Heart left ventricle (tissue), 16 donors: ENCODE measurements around the gene SLC1A7. TPM values are rescaled to one million over a fixed set of nuclear protein-coding genes. Genes with fewer than 3 reads are reported as not detected.

Experiments
- ATAC-seq, 4 donors: fragments of 200-7000 bp; cut with Tn5 transposase; one replicate each; pipeline ENCODE4 v1.9.1; 2020 to 2022; ENCODE audit warnings: moderate library complexity in 4 of 4, mild to moderate bottlenecking in 3 of 4, moderate number of reproducible peaks in 1 of 4
- DNase-seq, 5 donors: peaks; one replicate each; pipeline ENCODE4 v3.0.0-alpha.2; 2020
- H3K27ac ChIP-seq, 12 donors: fragments of 200-600 bp; sonication (generic) in 4 of 12; one replicate each; pipeline versions ENCODE4 v1.5.0 to v1.8.0; 2016 to 2022; ENCODE audit warnings: mild to moderate bottlenecking in 2 of 12
- H3K27me3 ChIP-seq, 9 donors: fragments of 200-600 bp; sonication (generic) in 2 of 9; one replicate each; pipeline versions ENCODE4 v1.5.1 to v1.8.0; 2016 to 2022; ENCODE audit warnings: mild to moderate bottlenecking in 3 of 9
- H3K36me3 ChIP-seq, 9 donors: fragments of 200-600 bp; sonication (generic) in 2 of 9; one replicate each; pipeline versions ENCODE4 v1.5.0 to v1.8.0; 2018 to 2022; ENCODE audit warnings: mild to moderate bottlenecking in 2 of 9
- H3K4me1 ChIP-seq, 12 donors: fragments of 200-600 bp; sonication (generic) in 4 of 12; one replicate each; pipeline versions ENCODE4 v1.5.0 to v1.8.0; 2016 to 2022; ENCODE audit warnings: mild to moderate bottlenecking in 3 of 12
- H3K4me3 ChIP-seq, 12 donors: fragments of 200-600 bp; sonication (generic) in 4 of 12; one replicate each; pipeline versions ENCODE4 v1.5.0 to v1.8.0; 2017 to 2022; ENCODE audit warnings: mild to moderate bottlenecking in 9 of 12, moderate library complexity in 4 of 12
- H3K9me3 ChIP-seq, 12 donors: fragments of 200-600 bp; sonication (generic) in 4 of 12; one replicate each; pipeline versions ENCODE4 v1.5.0 to v1.8.0; 2016 to 2022; ENCODE audit warnings: mild to moderate bottlenecking in 1 of 12
- CTCF ChIP-seq, 12 donors: fragments of 200-600 bp; sonication (generic) in 4 of 12; IDR thresholded peaks; one replicate each; pipeline versions ENCODE4 v1.5.0 to v1.8.0; 2018 to 2022; ENCODE audit warnings: antibody characterized with exemption in 12 of 12, mild to moderate bottlenecking in 5 of 12
- POLR2A ChIP-seq, 2 donors: fragments of 450-650 bp; IDR thresholded peaks; one replicate each; pipeline ENCODE4 v1.6.1; 2017; ENCODE audit warnings: antibody characterized with exemption in 2 of 2, mild to moderate bottlenecking in 2 of 2, moderate library complexity in 2 of 2
- WGBS, 4 donors: extraction: QIAGEN DNeasy Blood & Tissue Kit in 2 of 4; methylation state at CpG; one replicate each; pipeline versions ENCODE4 v1.1.5 to v1.1.7; 2013 to 2018; 5-methylcytosine and 5-hydroxymethylcytosine counted together
- intact Hi-C, 10 donors: fragments of 100-400 bp; cut with DNase I; formaldehyde crosslinking; loops; one replicate each; pipeline versions ENCODE4 v1.11.1 to v1.14.2; 2022
- polyA plus RNA-seq, 2 donors: library from polyadenylated mRNA; stranded (reverse); fragments of 200-250 nt; gene quantifications; one replicate each; pipeline ENCODE4 v1.2.3, GENCODE V29; 2013
- total RNA-seq, 9 donors: library from RNA; depleted of rRNA in 2 of 9; stranded (reverse); fragments of >200 nt in 2 of 9; fragmentation: NEBNext Ultra II Directional in 3 of 9; extraction: Animal tissue kit (Norgen Biotek cat#: 25700) in 3 of 9; gene quantifications; one replicate each; pipeline versions ENCODE4 v1.1.0 to v1.2.4, GENCODE V29; 2016 to 2023
- donor health status: ischemic (EF 13 %, LVEDD 7.1; RV severe dilation, severe dysfunction).
- donor health status: healthy with polysubstance abuse.
- donor health status: DM: no; HTN: yes; CAD: no.
- donor health status: DM: no; HTN: no; CAD: no.
- donor health status: ischemic (EF 25% LVEDD 6.9; RV normal size, moderate dysfunction).
- donor health status: ischemic (EF 25% LVEDD 5.7; RV mildly dilated, moderate dysfunction).
- donor health status: healthy.
- donor health status: DM: yes; HTN: yes; CAD: no.
- donor health status: ischemic (EF 35%, LVEDD 5.7; RV mildly dilated, moderate dysfunction).
- donor health status: nonischemic (EF 11% LVEDD 7.7; RV severe dilation, severe dysfunction).
- donor health status: DM: yes; HTN: yes; CAD: no.
- donor health status: PGD.
- donor health status: ischemic (EF 29% LVEDD 5.4; RV normal size, mild dysfunction).
- donor health status: nonischemic (EF 23%, LVEDD 6.1; RV moderate dilation, normal function).

The SLC1A7 gene
- total and polyA plus RNA-seq, 11 donors, result 0.07 to 1.1 (median 0.33) TPM; not detected in 2

GRCh38 chr1:53125122-53125521 lies 17.3 kb downstream of the SLC1A7 start:
- peaks cover 0 to 66% (median 43%) of the 10 kb centered on the region in 12 donors for H3K4me1 ChIP-seq
- peak in 1 of 5 donors; percentile 10 for DNase-seq

GRCh38 chr1:53123453-53124140 lies 18.8 kb downstream of the SLC1A7 start:
- peak; percentile 35 to 64 (median 62) for ATAC-seq
- no peak for TF ChIP-seq POLR2A (IDR thresholded peaks at IDR 0.05)
- TF ChIP-seq CTCF (IDR thresholded peaks at IDR 0.05), result no peak
- no peaks in the 10 kb centered on the region for H3K27me3 ChIP-seq
- intact Hi-C loops, result loop anchor here in 1 of 10 donors (10.0 kb wide), 1 partner anchor 59 kb away; the partner anchor contains the start of gene PODN
- DNase-seq, result peak; percentile 64 to 83 (median 80)
- H3K4me3 ChIP-seq, result peak overlapping the region in 1 of 12 donors; percentile 10
- H3K36me3 ChIP-seq, result no peaks in the 10 kb centered on the region
- H3K9me3 ChIP-seq, result no peaks in the 10 kb centered on the region
- peaks cover 0 to 67% (median 43%) of the 10 kb centered on the region in 12 donors for H3K4me1 ChIP-seq
- H3K27ac ChIP-seq, result peak overlapping the region; percentile 37 to 93 (median 81)
- WGBS, 4 donors, result 55 to 79% (median 65%) methylated on average over 15 to 19 of the region's 19 CpGs

More at GRCh38 chr1:53125122-53125521, 17.3 kb downstream of the SLC1A7 start:
- ATAC-seq, result no peak
- Histone ChIP-seq H3K4me3 (no peak overlapping the region), H3K27ac (peak overlapping the region; percentile 37 to 93 (median 81)), H3K36me3 (no peaks in the 10 kb centered on the region), H3K27me3 (no peaks in the 10 kb centered on the region), H3K9me3 (no peaks in the 10 kb centered on the region)
- 83 to 88% (median 87%) methylated on average over 6 of the region's 6 CpGs for WGBS, 4 donors
- intact Hi-C loops, result loop anchor here in 1 of 10 donors (10.0 kb wide), 1 partner anchor 60 kb away; the partner anchor contains the start of gene PODN
- TF ChIP-seq CTCF (IDR thresholded peaks at IDR 0.05) (no peak), POLR2A (IDR thresholded peaks at IDR 0.05) (no peak)

- no peaks in the 10 kb centered on the region for H3K36me3 ChIP-seq
- peaks cover 0 to 67% (median 43%) of the 10 kb centered on the region in 12 donors for H3K4me1 ChIP-seq
- H3K4me3 ChIP-seq, result peak overlapping the region in 1 of 12 donors; percentile 10
- DNase-seq (peak in 1 of 5 donors; percentile 39), ATAC-seq (peak in 1 of 4 donors; percentile 8)
- 49 to 75% (median 64%) methylated on average over 4 to 7 of the region's 7 CpGs for WGBS, 4 donors
- no peak for TF ChIP-seq POLR2A (IDR thresholded peaks at IDR 0.05)
- no peak for TF ChIP-seq CTCF (IDR thresholded peaks at IDR 0.05)
- intact Hi-C loops, result loop anchor here in 1 of 10 donors (10.0 kb wide), 1 partner anchor 58 kb away; the partner anchor contains the start of gene PODN
- H3K27me3 ChIP-seq, result no peaks in the 10 kb centered on the region
- peak overlapping the region; percentile 37 to 93 (median 81) for H3K27ac ChIP-seq
- H3K9me3 ChIP-seq, result no peaks in the 10 kb centered on the region
These were observed 19.5 kb downstream of the SLC1A7 start for GRCh38 chr1:53122961-53123413.

GRCh38 chr1:53122201-53122885 lies 20.1 kb downstream of the SLC1A7 start:
- 53 to 68% (median 56%) methylated on average over 7 to 10 of the region's 10 CpGs for WGBS, 4 donors
- no peak for TF ChIP-seq POLR2A (IDR thresholded peaks at IDR 0.05)
- no peak for TF ChIP-seq CTCF (IDR thresholded peaks at IDR 0.05)
- Histone ChIP-seq H3K27ac (peak overlapping the region; percentile 41 to 93 (median 81)), H3K4me1 (peaks cover 0 to 67% (median 43%) of the 10 kb centered on the region in 12 donors), H3K4me3 (no peak overlapping the region), H3K27me3 (no peaks in the 10 kb centered on the region), H3K9me3 (no peaks in the 10 kb centered on the region), H3K36me3 (no peaks in the 10 kb centered on the region)
- intact Hi-C loops, result loop anchor here in 1 of 10 donors (10.0 kb wide), 1 partner anchor 58 kb away; the partner anchor contains the start of gene PODN
- DNase-seq (peak; percentile 58 to 83 (median 79)), ATAC-seq (peak; percentile 34 to 75 (median 68))
